Neural cell (in vitro differentiated cells): ENCODE data around the gene HIRIP3.

Experiments used
- EP300 ChIP-seq: fragments of 450-650 bp; conservative IDR thresholded peaks from 2 replicates; pipeline ENCODE4 v1.6.1; 2014; ENCODE audit warnings: antibody characterized with exemption, mild to moderate bottlenecking, moderate library complexity; ENCODE audit not compliant: poor library complexity, severe bottlenecking
- TF ChIP-seq, protein P1 (sequence below): fragments of 450-650 bp; IDR thresholded peaks from 2 replicates; pipeline ENCODE4 v1.5.1; 2014; ENCODE audit warnings: antibody characterized with exemption, mild to moderate bottlenecking, moderate library complexity; ENCODE audit not compliant: poor library complexity, severe bottlenecking

DNA sequence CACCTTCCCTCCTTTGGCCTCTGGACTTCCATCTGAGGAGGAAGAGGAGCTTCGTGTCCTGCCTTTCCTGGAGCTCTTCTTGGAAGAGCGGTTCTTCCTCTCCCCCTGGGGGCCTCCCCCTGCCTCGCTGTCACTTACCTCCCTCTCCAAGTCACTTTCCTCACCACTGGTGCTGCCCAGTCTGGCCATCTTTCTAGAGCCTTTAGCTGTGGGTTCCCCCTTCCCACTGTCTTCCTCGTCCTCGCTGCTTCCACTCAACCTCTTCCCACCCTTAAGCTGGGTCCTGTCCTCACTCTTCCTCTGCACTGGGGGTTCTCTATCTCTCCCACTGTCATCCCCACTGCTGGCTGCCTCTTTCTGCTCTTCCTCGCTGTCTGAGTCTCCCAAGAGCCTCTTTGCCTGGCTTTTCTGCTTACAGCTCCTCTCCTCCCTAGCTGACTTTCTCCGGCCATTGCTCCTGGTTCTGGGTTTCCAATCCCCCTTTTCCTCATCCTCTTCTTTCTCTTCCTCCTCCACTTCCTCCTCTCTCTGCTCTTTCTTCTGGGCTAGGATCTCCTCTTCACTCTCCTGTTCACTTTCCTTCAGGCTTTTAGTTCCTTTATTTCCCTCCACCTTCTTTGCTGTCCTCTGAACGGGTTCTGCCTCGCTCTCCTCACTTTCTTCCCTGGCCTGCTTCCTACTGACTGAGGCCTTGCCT is 1.4 kb downstream of the HIRIP3 start:
- TF ChIP-seq EP300, result no peak
- TF ChIP-seq, protein P1, sequence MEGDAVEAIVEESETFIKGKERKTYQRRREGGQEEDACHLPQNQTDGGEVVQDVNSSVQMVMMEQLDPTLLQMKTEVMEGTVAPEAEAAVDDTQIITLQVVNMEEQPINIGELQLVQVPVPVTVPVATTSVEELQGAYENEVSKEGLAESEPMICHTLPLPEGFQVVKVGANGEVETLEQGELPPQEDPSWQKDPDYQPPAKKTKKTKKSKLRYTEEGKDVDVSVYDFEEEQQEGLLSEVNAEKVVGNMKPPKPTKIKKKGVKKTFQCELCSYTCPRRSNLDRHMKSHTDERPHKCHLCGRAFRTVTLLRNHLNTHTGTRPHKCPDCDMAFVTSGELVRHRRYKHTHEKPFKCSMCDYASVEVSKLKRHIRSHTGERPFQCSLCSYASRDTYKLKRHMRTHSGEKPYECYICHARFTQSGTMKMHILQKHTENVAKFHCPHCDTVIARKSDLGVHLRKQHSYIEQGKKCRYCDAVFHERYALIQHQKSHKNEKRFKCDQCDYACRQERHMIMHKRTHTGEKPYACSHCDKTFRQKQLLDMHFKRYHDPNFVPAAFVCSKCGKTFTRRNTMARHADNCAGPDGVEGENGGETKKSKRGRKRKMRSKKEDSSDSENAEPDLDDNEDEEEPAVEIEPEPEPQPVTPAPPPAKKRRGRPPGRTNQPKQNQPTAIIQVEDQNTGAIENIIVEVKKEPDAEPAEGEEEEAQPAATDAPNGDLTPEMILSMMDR, result no peak
